Measurements from ENCODE around the gene KAT14. TPM values are rescaled to one million over a fixed set of nuclear protein-coding genes. Genes with fewer than 3 reads are reported as not detected.
"Not testable (repeated sequence)": the region's sequence is repeated elsewhere in the genome, so short reads cannot be mapped to it uniquely, and the experiment has no call there.

Gene KAT14
- total RNA-seq, 2 donors from 2014 or later, result 7.9 to 8.8 TPM

- no peaks in the 10 kb centered on the region for H3K27me3 ChIP-seq
- DNase-seq (no peak), ATAC-seq (no peak)
- intact Hi-C loops (cut with DNase I), result no loop called here
- H3K27ac ChIP-seq, result no peak overlapping the region
- H3K9me3 ChIP-seq, result no peaks in the 10 kb centered on the region
- no peak overlapping the region for H3K4me3 ChIP-seq
- H3K4me1 ChIP-seq, result no peaks in the 10 kb centered on the region
- peaks cover 0 to 8% of the 10 kb centered on the region in 2 donors for H3K36me3 ChIP-seq (replicated peaks in 1 of 2; ENCODE audit: insufficient read depth in 1 of 2, low read depth in 2 of 2)
- TF ChIP-seq POLR2A (IDR thresholded peaks at IDR 0.05), result no peak
- no peak for TF ChIP-seq CTCF (IDR thresholded peaks at IDR 0.05)
- WGBS, 2 donors, result 81 to 84% methylated on average over 3 of the region's 3 CpGs
Observed at GRCh38 chr20:18190338-18191233, 52.9 kb downstream of the KAT14 start.

GRCh38 chr20:18191306-18191705 is 53.6 kb downstream of the KAT14 start:
- no peak for ATAC-seq

GRCh38 chr20:18194461-18194860 is 56.8 kb downstream of the KAT14 start:
- H3K4me3 ChIP-seq; H3K27me3 ChIP-seq; H3K27ac ChIP-seq; ATAC-seq; H3K4me1 ChIP-seq; intact Hi-C loops (cut with DNase I); H3K36me3 ChIP-seq (replicated peaks in 1 of 2; ENCODE audit: insufficient read depth in 1 of 2, low read depth in 2 of 2); DNase-seq; H3K9me3 ChIP-seq: not testable (repeated sequence)
- WGBS, 2 donors, result 96 to 100% methylated on average over 6 to 24 of the region's 35 CpGs

More at GRCh38 chr20:18191306-18191705, 53.6 kb downstream of the KAT14 start:
- peaks cover 0 to 4% of the 10 kb centered on the region in 2 donors for H3K36me3 ChIP-seq (replicated peaks in 1 of 2; ENCODE audit: insufficient read depth in 1 of 2, low read depth in 2 of 2)
- no peak overlapping the region for H3K27ac ChIP-seq
- intact Hi-C loops (cut with DNase I), result no loop called here
- TF ChIP-seq POLR2A (IDR thresholded peaks at IDR 0.05), result no peak
- no peak for TF ChIP-seq CTCF (IDR thresholded peaks at IDR 0.05)
- DNase-seq, result no peak
- 64 to 100% methylated on average over 1 of the region's 1 CpG for WGBS, 2 donors
- no peaks in the 10 kb centered on the region for H3K4me1 ChIP-seq
- no peaks in the 10 kb centered on the region for H3K9me3 ChIP-seq
- H3K27me3 ChIP-seq, result no peaks in the 10 kb centered on the region
- no peak overlapping the region for H3K4me3 ChIP-seq

GRCh38 chr20:18195931-18196330 is 58.3 kb downstream of the KAT14 start:
- WGBS, 2 donors, result 79 to 92% methylated on average over 3 of the region's 3 CpGs
- no peak overlapping the region for H3K27ac ChIP-seq
- H3K4me3 ChIP-seq, result no peak overlapping the region
- ATAC-seq (no peak), DNase-seq (no peak)
- TF ChIP-seq CTCF (IDR thresholded peaks at IDR 0.05) (no peak), POLR2A (IDR thresholded peaks at IDR 0.05) (no peak)
- H3K27me3 ChIP-seq, result no peaks in the 10 kb centered on the region
- no peaks in the 10 kb centered on the region for H3K36me3 ChIP-seq (replicated peaks in 1 of 2; ENCODE audit: insufficient read depth in 1 of 2, low read depth in 2 of 2)
- no peaks in the 10 kb centered on the region for H3K4me1 ChIP-seq
- H3K9me3 ChIP-seq, result no peaks in the 10 kb centered on the region
- intact Hi-C loops (cut with DNase I), result no loop called here

- WGBS, 2 donors, result 93 to 94% methylated on average over 8 to 12 of the region's 12 CpGs
- no peak for TF ChIP-seq CTCF (IDR thresholded peaks at IDR 0.05)
- no peak for TF ChIP-seq POLR2A (IDR thresholded peaks at IDR 0.05)
- H3K27me3 ChIP-seq, result no peaks in the 10 kb centered on the region
- no peaks in the 10 kb centered on the region for H3K36me3 ChIP-seq (replicated peaks in 1 of 2; ENCODE audit: insufficient read depth in 1 of 2, low read depth in 2 of 2)
- no peak overlapping the region for H3K27ac ChIP-seq
- DNase-seq (no peak), ATAC-seq (no peak)
- intact Hi-C loops (cut with DNase I), result no loop called here
- no peak overlapping the region for H3K4me3 ChIP-seq
- H3K9me3 ChIP-seq, result no peaks in the 10 kb centered on the region
- H3K4me1 ChIP-seq, result no peaks in the 10 kb centered on the region
Observed at GRCh38 chr20:18197382-18198070, 59.9 kb downstream of the KAT14 start.

Data from body of pancreas (tissue), 4 donors.